GM19438 (cell line): ENCODE measurements around the gene NPHP4.

Source experiments
- ATAC-seq: cut with Tn5 transposase; IDR thresholded peaks from one replicate; pipeline ENCODE4 v1.9.1; 2021; ENCODE audit warnings: low read depth; ENCODE audit not compliant: unreplicated experiment

The NPHP4 gene

GRCh38 chr1:5992026-5992813 is at the start of gene NPHP4:
Gene NPHP4, minus strand, starts transcription at chr1:5992425. Its CDS starts 6,136 bp downstream, at chr1:5986289.
- ATAC-seq, result peak; percentile 85

GRCh38 chr1:6041432-6042062 is 49.3 kb upstream of the NPHP4 start:
- ATAC-seq, result no peak

- ATAC-seq, result no peak
Observed at GRCh38 chr1:6040861-6041415, 48.7 kb upstream of the NPHP4 start.

- ATAC-seq, result no peak
Observed at GRCh38 chr1:6040444-6040843, 48.2 kb upstream of the NPHP4 start.

GRCh38 chr1:6039031-6039430 is 46.8 kb upstream of the NPHP4 start:
- ATAC-seq, result no peak

- ATAC-seq, result no peak
Observed at GRCh38 chr1:6038603-6039002, 46.4 kb upstream of the NPHP4 start.

- ATAC-seq, result peak; percentile 84
Observed at GRCh38 chr1:6037338-6037762, 45.1 kb upstream of the NPHP4 start.

GRCh38 chr1:6035719-6036118 is 43.5 kb upstream of the NPHP4 start:
- no peak for ATAC-seq

- ATAC-seq, result no peak
Observed at GRCh38 chr1:6035303-6035702, 43.1 kb upstream of the NPHP4 start.

GRCh38 chr1:6034750-6035096 is 42.5 kb upstream of the NPHP4 start:
- no peak for ATAC-seq

- ATAC-seq, result no peak
Observed at GRCh38 chr1:6033986-6034749, 41.9 kb upstream of the NPHP4 start.

- ATAC-seq, result no peak
Observed at GRCh38 chr1:6033124-6033523, 40.9 kb upstream of the NPHP4 start.

GRCh38 chr1:6030547-6031261 is 38.5 kb upstream of the NPHP4 start:
- ATAC-seq, result no peak

GRCh38 chr1:6030132-6030531 is 37.9 kb upstream of the NPHP4 start:
- no peak for ATAC-seq

- ATAC-seq, result no peak
Observed at GRCh38 chr1:6029351-6029750, 37.1 kb upstream of the NPHP4 start.

GRCh38 chr1:6028042-6028850 is 36.0 kb upstream of the NPHP4 start:
- ATAC-seq, result no peak

GRCh38 chr1:6027591-6027990 is 35.4 kb upstream of the NPHP4 start:
- ATAC-seq, result no peak

GRCh38 chr1:6026095-6026809 is 34.0 kb upstream of the NPHP4 start:
- ATAC-seq, result peak; percentile 80
